HUDEP-2 (cell line): ENCODE measurements around the gene WDFY3.
"Not testable (repeated sequence)": the region's sequence is repeated elsewhere in the genome, so short reads cannot be mapped to it uniquely, and the experiment has no call there.

Source experiments
- DNase-seq, 76 experiments: peaks; one replicate each; lab custom pipeline; 2025; ENCODE audit not compliant: unreplicated experiment in 76 of 76; lab: John Stamatoyannopoulos, UW

The WDFY3 gene

GRCh38 chr4:84681486-84682274, 284.8 kb downstream of the WDFY3 start:
- no peak for DNase-seq

DNA sequence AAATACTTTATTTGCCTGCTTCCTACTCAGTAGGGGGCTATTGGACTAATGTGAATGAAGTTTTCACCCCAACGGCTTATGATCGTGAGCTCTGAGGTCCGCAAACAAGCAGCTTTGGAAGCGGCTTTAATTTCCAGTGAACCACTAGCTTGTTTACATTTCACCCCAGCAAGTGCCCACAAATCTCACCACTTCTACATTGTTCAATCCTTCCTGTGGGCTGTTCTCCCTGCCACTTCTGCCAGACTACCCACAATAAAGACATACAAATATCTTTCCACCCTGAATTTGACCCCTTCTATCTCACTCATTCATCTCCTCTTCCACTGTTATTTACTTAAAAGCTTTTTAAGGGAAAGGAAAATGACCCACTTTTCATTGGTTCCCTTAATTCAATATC, 285.5 kb downstream of the WDFY3 start:
- no peak for DNase-seq

- DNase-seq: no peak
Measured at GRCh38 chr4:84678976-84679744, 287.3 kb downstream of the WDFY3 start.

GRCh38 chr4:84677995-84678394, 288.5 kb downstream of the WDFY3 start:
- DNase-seq: no peak

- no peak for DNase-seq
Measured at GRCh38 chr4:84677093-84677492, 289.4 kb downstream of the WDFY3 start.

DNA sequence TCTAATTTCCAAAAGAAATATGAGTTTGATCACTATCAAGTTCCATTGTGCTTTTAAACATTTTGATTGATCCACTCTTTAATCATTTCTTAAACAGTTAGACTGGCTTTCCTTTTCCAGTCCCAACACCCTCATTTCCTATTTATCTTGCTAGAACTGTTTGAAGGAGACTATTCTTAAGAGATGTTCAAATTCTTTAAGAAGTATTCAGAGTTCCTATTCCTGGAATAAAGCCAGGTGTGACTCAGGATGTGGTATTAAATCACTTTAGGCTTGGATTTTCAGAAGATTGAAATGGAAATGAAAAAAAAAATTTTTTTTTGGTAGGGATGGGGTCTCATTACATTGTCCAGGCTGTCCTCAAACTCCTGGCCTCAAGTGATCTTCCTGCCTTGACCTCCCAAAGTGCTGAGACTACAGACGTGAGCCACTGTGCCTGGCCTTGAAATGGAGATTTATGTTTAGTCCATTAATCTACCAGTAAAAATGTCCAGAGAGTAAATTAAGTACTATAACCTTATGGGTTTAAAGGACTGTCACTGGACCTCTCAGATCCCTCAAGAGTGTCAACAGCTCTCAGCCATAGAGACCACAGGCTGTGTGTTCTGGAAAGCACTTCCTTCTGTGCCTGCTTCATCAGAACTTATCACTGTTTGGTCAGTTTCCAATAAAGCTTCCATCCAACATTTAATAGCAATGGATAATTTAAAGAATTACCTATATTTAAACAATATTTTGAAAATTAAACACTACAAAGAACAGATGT, 292.8 kb downstream of the WDFY3 start:
- DNase-seq: no peak

DNA sequence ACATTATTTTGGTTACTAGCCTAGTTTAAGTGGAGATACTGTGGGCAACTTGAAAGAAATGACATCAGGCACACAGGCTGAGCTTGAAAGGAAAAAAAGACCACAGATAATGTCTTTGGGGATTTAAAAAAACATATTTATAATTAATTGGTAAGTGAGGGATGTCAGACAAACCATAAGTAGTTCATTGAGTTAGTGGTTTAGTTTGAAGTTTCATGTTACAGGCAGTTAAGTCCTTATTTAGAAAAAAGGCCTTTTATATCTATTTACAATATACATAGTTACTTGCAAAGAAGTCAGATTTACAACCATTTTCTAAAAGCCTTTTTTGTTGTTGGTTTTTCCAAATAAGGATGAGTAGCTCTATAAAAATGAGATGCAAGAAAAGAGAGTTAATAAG, 294.3 kb downstream of the WDFY3 start:
- no peak for DNase-seq

- no peak for DNase-seq
Measured at GRCh38 chr4:84669201-84669600, 297.3 kb downstream of the WDFY3 start.

DNA sequence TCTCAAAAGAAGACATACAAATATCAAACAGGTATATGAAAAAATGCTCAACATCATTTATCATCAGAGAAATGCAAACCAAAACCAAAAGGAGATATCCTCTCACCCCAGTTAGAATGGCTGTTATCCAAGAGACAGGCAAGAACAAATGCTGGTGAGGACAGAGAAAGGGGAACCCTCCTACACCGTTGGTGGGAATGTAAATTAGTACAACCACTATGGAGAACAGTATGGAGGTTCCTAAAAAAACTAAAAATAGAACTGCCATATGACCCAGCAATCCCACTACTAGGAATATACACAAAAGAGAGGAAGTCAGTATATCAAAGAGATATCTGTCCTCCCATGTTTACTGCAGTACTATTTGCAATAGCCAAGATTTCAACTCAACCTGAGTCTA, 300.1 kb downstream of the WDFY3 start:
- DNase-seq: no peak

DNA sequence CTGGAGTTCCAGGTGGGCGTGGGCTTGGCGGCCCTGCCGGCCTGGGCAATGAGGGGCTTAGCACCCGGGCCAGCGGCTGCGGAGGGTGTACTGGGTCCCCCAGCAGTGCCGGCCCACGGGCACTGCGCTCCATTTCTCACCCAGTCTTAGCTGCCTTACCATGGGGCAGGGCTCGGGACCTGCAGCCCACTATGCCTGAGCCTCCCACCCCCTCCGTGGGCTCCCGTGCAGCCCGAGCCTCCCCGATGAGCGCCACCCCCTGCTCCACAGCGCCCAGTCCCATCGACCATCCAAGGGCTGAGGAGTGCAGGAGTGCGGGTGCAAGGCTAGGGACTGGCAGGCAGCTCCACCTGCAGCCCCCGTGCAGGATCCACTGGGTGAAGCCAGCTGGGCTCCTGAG, 301.7 kb downstream of the WDFY3 start:
- DNase-seq: not testable (repeated sequence)

DNA sequence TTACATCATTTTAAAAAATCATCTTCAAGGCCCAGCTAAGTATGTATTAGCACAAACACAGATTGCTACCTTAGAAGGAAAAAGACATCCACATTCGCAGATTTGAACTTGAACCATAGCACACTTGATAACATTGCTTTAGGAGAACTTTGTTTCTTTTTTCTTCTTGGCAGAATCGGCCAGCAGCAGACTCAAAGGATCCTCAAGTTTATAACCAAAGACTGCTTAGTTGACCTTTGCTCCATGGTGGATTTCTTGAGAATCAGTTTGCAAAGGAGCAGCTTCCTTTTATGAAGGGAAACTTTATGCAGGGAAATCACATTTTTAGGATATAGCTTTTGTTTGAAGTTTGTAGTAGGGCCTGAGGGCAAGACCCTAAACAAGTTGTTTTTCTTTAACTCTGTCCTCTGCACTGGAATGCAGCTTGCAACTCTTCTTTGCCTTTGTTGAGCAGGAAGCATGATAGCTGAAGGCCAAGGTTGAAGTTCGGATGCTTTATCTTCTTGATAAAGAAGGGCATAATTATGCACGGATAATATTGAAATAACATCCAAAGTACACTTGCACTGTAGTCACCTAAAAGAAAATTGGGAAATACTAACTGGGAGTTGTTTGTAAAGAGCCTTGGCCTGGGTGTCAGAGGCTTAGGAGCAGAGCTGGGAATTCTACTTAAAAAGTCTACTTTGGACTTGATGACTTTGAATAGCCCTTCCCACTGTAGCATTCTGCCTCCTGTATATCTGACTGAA, 305.1 kb downstream of the WDFY3 start:
- DNase-seq: no peak

GRCh38 chr4:84660606-84661005, 305.9 kb downstream of the WDFY3 start:
- no peak for DNase-seq

GRCh38 chr4:84652478-84652877, 314.0 kb downstream of the WDFY3 start:
- no peak for DNase-seq

- DNase-seq: no peak
Measured at GRCh38 chr4:84651499-84651898, 315.0 kb downstream of the WDFY3 start.

GRCh38 chr4:84648863-84649647, 317.4 kb downstream of the WDFY3 start:
- no peak for DNase-seq

DNA sequence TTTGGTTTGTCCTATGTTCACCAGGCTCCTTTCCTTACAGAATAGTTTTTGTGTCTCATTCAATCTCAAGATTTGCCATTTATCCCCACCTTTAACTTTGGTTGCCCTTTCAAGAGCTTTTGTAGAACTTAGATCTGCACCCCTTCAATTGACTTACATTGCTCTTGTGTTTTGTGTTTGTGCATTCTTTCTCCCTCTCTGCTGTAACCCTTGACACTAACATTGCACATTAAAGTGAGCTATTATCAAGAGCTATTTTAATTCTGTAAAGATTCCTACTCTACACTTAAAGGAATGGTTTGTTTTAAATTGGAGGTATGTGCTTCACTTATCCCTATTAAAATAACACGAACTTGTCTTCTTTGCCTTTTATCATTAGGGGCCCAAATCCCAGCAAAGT, 318.3 kb downstream of the WDFY3 start:
- no peak for DNase-seq

- no peak for DNase-seq
Measured at GRCh38 chr4:84647312-84647884, 319.1 kb downstream of the WDFY3 start.

- no peak for DNase-seq
Measured at GRCh38 chr4:84644087-84644486, 322.4 kb downstream of the WDFY3 start.

GRCh38 chr4:84639145-84639544, 327.3 kb downstream of the WDFY3 start:
- DNase-seq: no peak

DNA sequence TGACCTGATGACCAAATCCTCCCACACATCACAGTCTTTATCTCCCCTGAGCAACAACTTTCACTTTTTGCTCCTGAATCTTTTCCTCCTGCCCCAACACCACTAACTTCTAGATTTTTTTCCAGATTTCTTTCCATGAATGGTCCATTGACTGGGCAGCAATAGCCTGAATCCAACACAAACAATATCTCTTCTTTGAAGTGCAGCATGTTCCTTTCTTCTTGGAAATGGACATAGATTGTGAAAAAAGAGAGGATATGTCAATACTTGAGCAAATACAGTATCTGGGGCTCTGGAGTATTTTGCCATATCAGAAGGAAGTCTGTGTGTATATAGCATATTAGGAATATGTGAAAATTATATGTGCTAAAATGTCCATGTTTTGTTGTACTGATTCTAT, 328.4 kb downstream of the WDFY3 start:
- DNase-seq: no peak
